ENCODE results near the gene CFAP100. TPM values are rescaled to one million over a fixed set of nuclear protein-coding genes. Genes with fewer than 3 reads are reported as not detected.

The CFAP100 gene
- total RNA-seq, 1 donor from 2014 or later: not detected

Other genes with a start within 250 kb of the CFAP100 start
- not detected in 2 replicates for gene ALDH1L1, start 214.3 kb upstream of the CFAP100 start, total RNA-seq
- gene KLF15, start 37.5 kb upstream of the CFAP100 start, total RNA-seq: 0.29 and 0.34 TPM in 2 replicates
- 19.6 and 21.6 TPM in 2 replicates for gene ZXDC, start 81.0 kb downstream of the CFAP100 start, total RNA-seq
- gene UROC1, start 122.9 kb downstream of the CFAP100 start, total RNA-seq: not detected in 2 replicates
- not detected in 2 replicates for gene CHST13, start 129.2 kb downstream of the CFAP100 start, total RNA-seq
- not detected in 2 replicates for gene C3orf22, start 164.0 kb downstream of the CFAP100 start, total RNA-seq